ENCODE data around the gene VPS13D.
A peak's percentile ranks its signal among the peaks of the same experiment; 100 is the strongest.
"Not testable (repeated sequence)": the region's sequence is repeated elsewhere in the genome, so short reads cannot be mapped to it uniquely, and the experiment has no call there.

VPS13D gene

DNA sequence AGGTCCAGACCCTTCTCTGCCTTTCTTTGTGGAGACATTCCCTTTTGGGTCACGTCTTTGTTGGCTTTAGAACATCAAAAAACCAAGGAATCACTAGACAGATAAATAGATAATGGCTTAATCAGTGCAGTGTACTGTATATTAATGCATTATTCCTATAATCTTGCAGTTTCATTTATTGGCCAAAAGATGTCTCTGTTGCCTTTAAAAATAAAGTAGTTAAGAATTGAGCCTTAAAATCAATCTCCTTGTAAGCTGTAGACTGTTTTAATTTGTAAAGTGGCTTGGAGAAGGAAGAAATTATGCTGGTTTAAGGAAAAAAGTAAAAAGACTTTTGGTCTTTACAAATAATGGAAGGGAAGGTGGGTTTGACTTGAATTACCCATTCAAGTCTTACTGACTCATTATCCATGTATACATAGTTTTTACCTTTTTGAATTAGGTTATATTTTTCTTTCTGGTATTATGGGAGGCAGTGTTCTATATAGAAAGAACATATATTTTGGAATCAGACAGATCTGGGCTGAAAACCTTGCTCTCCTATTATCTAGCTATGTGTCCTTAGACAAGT lies 84.6 kb downstream of the VPS13D start:
- DNase-seq (ENCODE audit: low read depth) = no peak
- TF ChIP-seq, protein P1, sequence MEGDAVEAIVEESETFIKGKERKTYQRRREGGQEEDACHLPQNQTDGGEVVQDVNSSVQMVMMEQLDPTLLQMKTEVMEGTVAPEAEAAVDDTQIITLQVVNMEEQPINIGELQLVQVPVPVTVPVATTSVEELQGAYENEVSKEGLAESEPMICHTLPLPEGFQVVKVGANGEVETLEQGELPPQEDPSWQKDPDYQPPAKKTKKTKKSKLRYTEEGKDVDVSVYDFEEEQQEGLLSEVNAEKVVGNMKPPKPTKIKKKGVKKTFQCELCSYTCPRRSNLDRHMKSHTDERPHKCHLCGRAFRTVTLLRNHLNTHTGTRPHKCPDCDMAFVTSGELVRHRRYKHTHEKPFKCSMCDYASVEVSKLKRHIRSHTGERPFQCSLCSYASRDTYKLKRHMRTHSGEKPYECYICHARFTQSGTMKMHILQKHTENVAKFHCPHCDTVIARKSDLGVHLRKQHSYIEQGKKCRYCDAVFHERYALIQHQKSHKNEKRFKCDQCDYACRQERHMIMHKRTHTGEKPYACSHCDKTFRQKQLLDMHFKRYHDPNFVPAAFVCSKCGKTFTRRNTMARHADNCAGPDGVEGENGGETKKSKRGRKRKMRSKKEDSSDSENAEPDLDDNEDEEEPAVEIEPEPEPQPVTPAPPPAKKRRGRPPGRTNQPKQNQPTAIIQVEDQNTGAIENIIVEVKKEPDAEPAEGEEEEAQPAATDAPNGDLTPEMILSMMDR (IDR thresholded peaks at IDR 0.05; ENCODE audit: control insufficient read depth, extremely low read depth, insufficient read depth) = peak; percentile 63

DNA sequence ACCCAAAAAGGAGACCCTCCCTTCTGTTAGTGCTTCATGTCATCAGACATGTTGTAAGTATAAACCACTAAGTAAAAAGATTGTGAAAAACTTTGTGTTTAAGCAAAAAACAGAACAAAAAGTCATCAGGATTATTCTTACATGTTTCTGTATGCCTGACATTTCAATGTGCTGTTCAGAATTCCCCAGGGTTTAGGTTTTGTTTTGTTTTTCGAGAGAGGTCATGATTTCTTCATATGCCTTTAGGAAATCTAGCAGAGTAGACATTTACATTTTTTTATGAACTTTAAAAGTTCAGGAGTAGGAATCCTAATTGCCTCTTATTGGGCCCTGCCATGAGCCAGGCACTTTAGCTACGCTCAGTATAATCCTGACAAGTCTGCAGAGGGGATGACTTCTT lies 85.3 kb downstream of the VPS13D start:
- DNase-seq (ENCODE audit: low read depth) = no peak
- H3K4me3 ChIP-seq (ENCODE audit: low read depth, low read length) = no peak overlapping the region
- TF ChIP-seq, protein P1 (IDR thresholded peaks at IDR 0.05; ENCODE audit: control insufficient read depth, extremely low read depth, insufficient read depth) = no peak

More for the DNA sequence above, 84.6 kb downstream of the VPS13D start:
- H3K4me3 ChIP-seq (ENCODE audit: low read depth, low read length) = no peak overlapping the region

DNA sequence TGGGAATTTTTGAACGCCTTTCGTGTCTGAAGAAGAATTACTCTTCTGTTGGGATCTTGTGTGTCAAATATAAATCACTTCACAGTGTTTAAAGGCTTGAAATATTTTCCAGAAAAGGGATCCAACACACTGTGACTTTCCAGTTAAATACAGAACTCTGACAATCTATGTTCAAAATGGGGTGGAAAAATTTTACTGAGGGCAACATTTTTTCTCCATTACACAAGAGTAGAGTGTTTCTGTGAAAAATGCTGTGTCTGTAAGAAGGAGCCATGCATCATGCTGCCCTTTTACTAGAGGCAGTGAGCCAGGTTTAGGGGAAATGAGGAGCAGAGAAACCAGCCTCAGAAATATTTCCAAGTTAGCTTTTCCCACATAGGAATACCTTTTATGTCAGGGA lies 86.5 kb downstream of the VPS13D start:
- no peak for DNase-seq (ENCODE audit: low read depth)
- TF ChIP-seq, protein P1 (IDR thresholded peaks at IDR 0.05; ENCODE audit: control insufficient read depth, extremely low read depth, insufficient read depth) = no peak
- no peak overlapping the region for H3K4me3 ChIP-seq (ENCODE audit: low read depth, low read length)

DNA sequence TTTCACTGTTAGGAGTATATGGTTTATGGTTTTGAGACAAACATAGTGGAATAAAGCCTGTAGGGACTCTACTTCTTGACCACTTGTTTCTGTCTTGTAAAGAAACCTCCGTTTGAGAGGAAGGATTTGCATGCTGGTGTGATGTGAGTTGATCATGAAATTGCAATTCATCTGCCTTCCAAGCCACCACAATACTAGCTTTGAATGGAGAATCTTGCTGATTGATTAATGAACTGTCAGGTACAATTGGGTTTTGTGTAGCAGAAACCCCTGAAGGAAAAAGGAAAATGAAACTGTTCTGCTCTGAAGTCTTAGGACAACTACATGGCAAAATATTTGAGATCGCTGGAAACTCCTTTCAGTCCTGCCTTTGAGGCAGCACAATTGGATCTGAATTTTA lies 90.7 kb downstream of the VPS13D start:
- TF ChIP-seq, protein P1 (IDR thresholded peaks at IDR 0.05; ENCODE audit: control insufficient read depth, extremely low read depth, insufficient read depth) = no peak
- no peak overlapping the region for H3K4me3 ChIP-seq (ENCODE audit: low read depth, low read length)
- no peak for DNase-seq (ENCODE audit: low read depth)

DNA sequence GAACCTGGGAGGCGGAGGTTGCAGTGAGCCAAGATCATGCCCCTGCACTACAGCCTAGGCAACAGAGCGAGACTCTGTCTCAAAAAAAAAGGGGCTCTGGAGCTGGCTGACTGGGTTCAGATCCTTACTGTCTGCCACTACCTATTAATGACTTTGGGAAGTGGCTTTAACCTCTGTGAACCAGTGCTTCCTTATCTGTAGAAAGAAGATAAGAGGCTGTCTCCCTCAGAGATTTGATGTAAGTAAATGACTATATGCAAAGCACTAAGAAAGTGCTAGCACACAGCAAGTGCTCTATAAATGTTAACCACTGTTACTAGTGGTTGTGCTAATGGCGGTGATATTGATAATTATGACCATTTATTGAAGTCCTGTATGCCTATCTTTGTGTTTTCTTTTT lies 94.6 kb downstream of the VPS13D start:
- H3K4me3 ChIP-seq (ENCODE audit: low read depth, low read length) = no peak overlapping the region
- TF ChIP-seq, protein P1 (IDR thresholded peaks at IDR 0.05; ENCODE audit: control insufficient read depth, extremely low read depth, insufficient read depth) = no peak
- no peak for DNase-seq (ENCODE audit: low read depth)

DNA sequence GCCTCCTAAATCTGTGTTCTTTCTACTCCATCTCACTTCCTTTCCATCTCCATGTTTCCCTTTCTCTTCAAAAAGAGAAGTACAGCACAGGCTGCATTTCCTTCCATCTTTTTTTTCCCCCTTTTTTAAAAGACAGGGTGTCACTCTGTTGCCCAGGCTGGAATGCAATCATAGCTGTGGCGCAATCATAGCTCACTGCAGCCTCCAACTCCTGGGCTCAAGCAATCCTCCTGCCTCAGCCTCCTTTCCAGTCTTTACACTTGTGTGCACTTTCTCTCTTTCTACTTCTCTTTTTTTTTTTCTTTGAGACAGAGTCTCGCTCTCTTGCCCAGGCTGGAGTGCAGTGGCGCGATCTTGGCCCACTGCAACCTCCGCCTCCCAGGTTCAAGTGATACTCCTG lies 95.1 kb downstream of the VPS13D start:
- not testable (repeated sequence) for DNase-seq (ENCODE audit: low read depth); H3K4me3 ChIP-seq (ENCODE audit: low read depth, low read length)

DNA sequence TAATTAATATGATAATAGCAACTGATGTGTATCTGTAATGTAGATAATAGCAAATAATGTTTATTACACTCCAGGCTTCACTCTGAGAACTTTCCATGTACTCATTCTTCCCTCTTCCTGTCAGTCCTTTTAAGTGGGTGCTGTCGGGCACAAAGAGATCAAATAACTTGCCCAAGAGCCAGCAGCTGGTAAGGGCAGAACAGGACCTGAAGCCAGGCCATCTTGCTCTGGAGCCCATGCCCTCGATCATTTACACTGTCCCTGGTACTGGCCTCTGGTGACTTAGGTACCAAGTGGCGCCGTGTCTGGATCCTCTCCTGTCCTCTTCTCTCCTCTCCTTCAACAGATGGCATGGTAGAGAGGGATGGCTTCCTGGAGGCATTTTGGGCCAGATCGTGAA lies 97.2 kb downstream of the VPS13D start:
- no peak overlapping the region for H3K4me3 ChIP-seq (ENCODE audit: low read depth, low read length)
- TF ChIP-seq, protein P1 (IDR thresholded peaks at IDR 0.05; ENCODE audit: control insufficient read depth, extremely low read depth, insufficient read depth) = no peak
- DNase-seq (ENCODE audit: low read depth) = no peak

All from LNCaP clone FGC (cell line).